ENCODE data around the gene METRN.

- TF ChIP-seq, protein P1, sequence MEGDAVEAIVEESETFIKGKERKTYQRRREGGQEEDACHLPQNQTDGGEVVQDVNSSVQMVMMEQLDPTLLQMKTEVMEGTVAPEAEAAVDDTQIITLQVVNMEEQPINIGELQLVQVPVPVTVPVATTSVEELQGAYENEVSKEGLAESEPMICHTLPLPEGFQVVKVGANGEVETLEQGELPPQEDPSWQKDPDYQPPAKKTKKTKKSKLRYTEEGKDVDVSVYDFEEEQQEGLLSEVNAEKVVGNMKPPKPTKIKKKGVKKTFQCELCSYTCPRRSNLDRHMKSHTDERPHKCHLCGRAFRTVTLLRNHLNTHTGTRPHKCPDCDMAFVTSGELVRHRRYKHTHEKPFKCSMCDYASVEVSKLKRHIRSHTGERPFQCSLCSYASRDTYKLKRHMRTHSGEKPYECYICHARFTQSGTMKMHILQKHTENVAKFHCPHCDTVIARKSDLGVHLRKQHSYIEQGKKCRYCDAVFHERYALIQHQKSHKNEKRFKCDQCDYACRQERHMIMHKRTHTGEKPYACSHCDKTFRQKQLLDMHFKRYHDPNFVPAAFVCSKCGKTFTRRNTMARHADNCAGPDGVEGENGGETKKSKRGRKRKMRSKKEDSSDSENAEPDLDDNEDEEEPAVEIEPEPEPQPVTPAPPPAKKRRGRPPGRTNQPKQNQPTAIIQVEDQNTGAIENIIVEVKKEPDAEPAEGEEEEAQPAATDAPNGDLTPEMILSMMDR (IDR thresholded peaks at IDR 0.05) = no peak
- TF ChIP-seq POLR2AphosphoS5 (IDR thresholded peaks at IDR 0.05; ENCODE audit: insufficient read depth in 1 of 2, low read depth in 1 of 2) = no peak
Observed at GRCh38 chr16:689175-689897, 25.6 kb upstream of the METRN start.

Measured in vagina (tissue), 2 donors.